ENCODE results near the gene BNIP3. TPM values are rescaled to one million over a fixed set of nuclear protein-coding genes. Genes with fewer than 3 reads are reported as not detected.

Gene BNIP3
- total and polyA plus RNA-seq, 2 of the 13 experiments (the other 11 are each of a cell fraction or from before 2014, with no cell fraction given), result 73.7 to 223 TPM

DNA sequence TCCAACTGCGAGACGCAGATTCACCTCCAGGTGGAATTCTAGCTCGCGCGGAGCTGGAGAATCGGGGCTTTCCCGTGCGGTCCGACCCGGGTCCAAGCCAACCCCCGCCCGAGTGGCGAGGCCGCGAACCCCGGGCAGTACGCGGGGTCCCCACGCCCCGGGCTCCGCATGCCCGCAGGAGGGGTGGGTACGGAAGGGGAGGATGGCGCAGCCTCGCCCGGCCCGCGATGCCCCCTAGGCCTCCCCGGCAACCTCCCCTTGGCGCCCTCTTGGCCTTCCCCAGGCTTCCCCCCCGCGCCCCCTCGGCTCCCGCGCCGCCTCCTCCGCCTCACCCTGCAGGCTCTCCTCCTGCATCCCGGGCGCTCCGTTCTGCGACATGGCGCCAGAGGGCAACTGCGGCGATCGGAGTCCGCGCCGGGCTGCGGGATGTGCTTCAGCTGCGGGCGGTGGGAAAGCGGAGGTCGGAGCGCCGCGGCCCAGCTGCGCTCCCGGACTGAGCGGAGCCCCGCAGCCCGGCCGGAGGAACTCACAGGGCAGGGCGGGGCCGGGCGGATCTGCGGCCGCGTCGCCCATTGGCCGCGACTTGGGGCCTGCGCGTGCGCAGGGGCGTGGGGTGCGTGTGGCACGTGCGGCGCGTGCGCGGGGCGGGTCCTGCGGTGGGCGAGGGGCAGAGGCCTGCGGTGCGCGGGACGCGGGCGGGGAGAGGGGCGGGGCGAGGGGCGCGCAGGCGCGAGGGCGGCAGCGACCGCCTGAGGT is at the start of gene BNIP3 (continued):
- TF ChIP-seq, protein P1, sequence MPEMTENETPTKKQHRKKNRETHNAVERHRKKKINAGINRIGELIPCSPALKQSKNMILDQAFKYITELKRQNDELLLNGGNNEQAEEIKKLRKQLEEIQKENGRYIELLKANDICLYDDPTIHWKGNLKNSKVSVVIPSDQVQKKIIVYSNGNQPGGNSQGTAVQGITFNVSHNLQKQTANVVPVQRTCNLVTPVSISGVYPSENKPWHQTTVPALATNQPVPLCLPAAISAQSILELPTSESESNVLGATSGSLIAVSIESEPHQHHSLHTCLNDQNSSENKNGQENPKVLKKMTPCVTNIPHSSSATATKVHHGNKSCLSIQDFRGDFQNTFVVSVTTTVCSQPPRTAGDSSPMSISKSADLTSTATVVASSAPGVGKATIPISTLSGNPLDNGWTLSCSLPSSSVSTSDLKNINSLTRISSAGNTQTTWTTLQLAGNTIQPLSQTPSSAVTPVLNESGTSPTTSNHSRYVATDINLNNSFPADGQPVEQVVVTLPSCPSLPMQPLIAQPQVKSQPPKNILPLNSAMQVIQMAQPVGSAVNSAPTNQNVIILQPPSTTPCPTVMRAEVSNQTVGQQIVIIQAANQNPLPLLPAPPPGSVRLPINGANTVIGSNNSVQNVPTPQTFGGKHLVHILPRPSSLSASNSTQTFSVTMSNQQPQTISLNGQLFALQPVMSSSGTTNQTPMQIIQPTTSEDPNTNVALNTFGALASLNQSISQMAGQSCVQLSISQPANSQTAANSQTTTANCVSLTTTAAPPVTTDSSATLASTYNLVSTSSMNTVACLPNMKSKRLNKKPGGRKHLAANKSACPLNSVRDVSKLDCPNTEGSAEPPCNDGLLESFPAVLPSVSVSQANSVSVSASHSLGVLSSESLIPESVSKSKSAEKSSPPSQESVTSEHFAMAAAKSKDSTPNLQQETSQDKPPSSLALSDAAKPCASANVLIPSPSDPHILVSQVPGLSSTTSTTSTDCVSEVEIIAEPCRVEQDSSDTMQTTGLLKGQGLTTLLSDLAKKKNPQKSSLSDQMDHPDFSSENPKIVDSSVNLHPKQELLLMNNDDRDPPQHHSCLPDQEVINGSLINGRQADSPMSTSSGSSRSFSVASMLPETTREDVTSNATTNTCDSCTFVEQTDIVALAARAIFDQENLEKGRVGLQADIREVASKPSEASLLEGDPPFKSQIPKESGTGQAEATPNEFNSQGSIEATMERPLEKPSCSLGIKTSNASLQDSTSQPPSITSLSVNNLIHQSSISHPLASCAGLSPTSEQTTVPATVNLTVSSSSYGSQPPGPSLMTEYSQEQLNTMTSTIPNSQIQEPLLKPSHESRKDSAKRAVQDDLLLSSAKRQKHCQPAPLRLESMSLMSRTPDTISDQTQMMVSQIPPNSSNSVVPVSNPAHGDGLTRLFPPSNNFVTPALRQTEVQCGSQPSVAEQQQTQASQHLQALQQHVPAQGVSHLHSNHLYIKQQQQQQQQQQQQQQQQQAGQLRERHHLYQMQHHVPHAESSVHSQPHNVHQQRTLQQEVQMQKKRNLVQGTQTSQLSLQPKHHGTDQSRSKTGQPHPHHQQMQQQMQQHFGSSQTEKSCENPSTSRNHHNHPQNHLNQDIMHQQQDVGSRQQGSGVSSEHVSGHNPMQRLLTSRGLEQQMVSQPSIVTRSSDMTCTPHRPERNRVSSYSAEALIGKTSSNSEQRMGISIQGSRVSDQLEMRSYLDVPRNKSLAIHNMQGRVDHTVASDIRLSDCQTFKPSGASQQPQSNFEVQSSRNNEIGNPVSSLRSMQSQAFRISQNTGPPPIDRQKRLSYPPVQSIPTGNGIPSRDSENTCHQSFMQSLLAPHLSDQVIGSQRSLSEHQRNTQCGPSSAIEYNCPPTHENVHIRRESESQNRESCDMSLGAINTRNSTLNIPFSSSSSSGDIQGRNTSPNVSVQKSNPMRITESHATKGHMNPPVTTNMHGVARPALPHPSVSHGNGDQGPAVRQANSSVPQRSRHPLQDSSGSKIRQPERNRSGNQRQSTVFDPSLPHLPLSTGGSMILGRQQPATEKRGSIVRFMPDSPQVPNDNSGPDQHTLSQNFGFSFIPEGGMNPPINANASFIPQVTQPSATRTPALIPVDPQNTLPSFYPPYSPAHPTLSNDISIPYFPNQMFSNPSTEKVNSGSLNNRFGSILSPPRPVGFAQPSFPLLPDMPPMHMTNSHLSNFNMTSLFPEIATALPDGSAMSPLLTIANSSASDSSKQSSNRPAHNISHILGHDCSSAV (CRISPR knock-in tag; IDR thresholded peaks at IDR 0.05; ENCODE audit: borderline replicate concordance), result no peak
- TF ChIP-seq ASH2L (IDR thresholded peaks at IDR 0.05; ENCODE audit: insufficient read length, low read depth, low read length) (peak; percentile 46), NRL (CRISPR knock-in tag; IDR thresholded peaks at IDR 0.05; ENCODE audit: borderline replicate concordance) (peak; percentile 59; the same call in 1 of the 2 replicates), FIP1L1 (IDR thresholded peaks at IDR 0.05; ENCODE audit: borderline replicate concordance, insufficient read depth, low read depth, low read length) (no peak)
- TF ChIP-seq, protein P2, sequence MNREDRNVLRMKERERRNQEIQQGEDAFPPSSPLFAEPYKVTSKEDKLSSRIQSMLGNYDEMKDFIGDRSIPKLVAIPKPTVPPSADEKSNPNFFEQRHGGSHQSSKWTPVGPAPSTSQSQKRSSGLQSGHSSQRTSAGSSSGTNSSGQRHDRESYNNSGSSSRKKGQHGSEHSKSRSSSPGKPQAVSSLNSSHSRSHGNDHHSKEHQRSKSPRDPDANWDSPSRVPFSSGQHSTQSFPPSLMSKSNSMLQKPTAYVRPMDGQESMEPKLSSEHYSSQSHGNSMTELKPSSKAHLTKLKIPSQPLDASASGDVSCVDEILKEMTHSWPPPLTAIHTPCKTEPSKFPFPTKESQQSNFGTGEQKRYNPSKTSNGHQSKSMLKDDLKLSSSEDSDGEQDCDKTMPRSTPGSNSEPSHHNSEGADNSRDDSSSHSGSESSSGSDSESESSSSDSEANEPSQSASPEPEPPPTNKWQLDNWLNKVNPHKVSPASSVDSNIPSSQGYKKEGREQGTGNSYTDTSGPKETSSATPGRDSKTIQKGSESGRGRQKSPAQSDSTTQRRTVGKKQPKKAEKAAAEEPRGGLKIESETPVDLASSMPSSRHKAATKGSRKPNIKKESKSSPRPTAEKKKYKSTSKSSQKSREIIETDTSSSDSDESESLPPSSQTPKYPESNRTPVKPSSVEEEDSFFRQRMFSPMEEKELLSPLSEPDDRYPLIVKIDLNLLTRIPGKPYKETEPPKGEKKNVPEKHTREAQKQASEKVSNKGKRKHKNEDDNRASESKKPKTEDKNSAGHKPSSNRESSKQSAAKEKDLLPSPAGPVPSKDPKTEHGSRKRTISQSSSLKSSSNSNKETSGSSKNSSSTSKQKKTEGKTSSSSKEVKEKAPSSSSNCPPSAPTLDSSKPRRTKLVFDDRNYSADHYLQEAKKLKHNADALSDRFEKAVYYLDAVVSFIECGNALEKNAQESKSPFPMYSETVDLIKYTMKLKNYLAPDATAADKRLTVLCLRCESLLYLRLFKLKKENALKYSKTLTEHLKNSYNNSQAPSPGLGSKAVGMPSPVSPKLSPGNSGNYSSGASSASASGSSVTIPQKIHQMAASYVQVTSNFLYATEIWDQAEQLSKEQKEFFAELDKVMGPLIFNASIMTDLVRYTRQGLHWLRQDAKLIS (CRISPR knock-in tag; IDR thresholded peaks at IDR 0.05), result peak; percentile 72; the same call in 1 of the 2 replicates
- TF ChIP-seq, protein P3, sequence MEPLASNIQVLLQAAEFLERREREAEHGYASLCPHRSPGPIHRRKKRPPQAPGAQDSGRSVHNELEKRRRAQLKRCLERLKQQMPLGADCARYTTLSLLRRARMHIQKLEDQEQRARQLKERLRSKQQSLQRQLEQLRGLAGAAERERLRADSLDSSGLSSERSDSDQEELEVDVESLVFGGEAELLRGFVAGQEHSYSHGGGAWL (CRISPR knock-in tag; IDR thresholded peaks at IDR 0.05), result peak; percentile 84
- TF ChIP-seq, protein P4, sequence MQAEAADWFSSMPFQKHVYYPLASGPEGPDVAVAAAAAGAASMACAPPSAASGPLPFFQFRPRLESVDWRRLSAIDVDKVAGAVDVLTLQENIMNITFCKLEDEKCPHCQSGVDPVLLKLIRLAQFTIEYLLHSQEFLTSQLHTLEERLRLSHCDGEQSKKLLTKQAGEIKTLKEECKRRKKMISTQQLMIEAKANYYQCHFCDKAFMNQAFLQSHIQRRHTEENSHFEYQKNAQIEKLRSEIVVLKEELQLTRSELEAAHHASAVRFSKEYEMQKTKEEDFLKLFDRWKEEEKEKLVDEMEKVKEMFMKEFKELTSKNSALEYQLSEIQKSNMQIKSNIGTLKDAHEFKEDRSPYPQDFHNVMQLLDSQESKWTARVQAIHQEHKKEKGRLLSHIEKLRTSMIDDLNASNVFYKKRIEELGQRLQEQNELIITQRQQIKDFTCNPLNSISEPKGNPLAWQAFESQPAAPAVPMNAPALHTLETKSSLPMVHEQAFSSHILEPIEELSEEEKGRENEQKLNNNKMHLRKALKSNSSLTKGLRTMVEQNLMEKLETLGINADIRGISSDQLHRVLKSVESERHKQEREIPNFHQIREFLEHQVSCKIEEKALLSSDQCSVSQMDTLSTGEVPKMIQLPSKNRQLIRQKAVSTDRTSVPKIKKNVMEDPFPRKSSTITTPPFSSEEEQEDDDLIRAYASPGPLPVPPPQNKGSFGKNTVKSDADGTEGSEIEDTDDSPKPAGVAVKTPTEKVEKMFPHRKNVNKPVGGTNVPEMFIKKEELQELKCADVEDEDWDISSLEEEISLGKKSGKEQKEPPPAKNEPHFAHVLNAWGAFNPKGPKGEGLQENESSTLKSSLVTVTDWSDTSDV (CRISPR knock-in tag; IDR thresholded peaks at IDR 0.05), result 0 out of 2 replicates have a peak, but pooled peaks have one; percentile 46
- TF ChIP-seq, protein P5, sequence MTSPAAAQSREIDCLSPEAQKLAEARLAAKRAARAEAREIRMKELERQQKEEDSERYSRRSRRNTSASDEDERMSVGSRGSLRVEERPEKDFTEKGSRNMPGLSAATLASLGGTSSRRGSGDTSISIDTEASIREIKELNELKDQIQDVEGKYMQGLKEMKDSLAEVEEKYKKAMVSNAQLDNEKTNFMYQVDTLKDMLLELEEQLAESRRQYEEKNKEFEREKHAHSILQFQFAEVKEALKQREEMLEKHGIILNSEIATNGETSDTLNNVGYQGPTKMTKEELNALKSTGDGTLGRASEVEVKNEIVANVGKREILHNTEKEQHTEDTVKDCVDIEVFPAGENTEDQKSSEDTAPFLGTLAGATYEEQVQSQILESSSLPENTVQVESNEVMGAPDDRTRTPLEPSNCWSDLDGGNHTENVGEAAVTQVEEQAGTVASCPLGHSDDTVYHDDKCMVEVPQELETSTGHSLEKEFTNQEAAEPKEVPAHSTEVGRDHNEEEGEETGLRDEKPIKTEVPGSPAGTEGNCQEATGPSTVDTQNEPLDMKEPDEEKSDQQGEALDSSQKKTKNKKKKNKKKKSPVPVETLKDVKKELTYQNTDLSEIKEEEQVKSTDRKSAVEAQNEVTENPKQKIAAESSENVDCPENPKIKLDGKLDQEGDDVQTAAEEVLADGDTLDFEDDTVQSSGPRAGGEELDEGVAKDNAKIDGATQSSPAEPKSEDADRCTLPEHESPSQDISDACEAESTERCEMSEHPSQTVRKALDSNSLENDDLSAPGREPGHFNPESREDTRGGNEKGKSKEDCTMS (CRISPR knock-in tag; conservative IDR thresholded peaks at IDR 0.05), result no peak

All from HepG2 (cell line).